ENCODE results near the gene PDZRN3.

GRCh38 chr3:73568371-73568862, 56.3 kb downstream of the PDZRN3 start:
- TF ChIP-seq CTCF (IDR thresholded peaks at IDR 0.05) (no peak), EZH2phosphoT487 (IDR thresholded peaks at IDR 0.05) (no peak)
